GM18498 (cell line): Measurements from ENCODE around the gene AIMP2.
"Not testable (repeated sequence)": the region's sequence is repeated elsewhere in the genome, so short reads cannot be mapped to it uniquely, and the experiment has no call there.

Experiments used
- ATAC-seq: cut with Tn5 transposase; IDR thresholded peaks from one replicate; pipeline ENCODE4 v1.9.1; 2021; ENCODE audit warnings: mild to moderate bottlenecking, moderate library complexity; ENCODE audit not compliant: unreplicated experiment

The AIMP2 gene

GRCh38 chr7:6026011-6026819 is 17.1 kb downstream of the AIMP2 start:
- ATAC-seq: peak; percentile 78

- no peak for ATAC-seq
Observed at GRCh38 chr7:6026820-6027311, 17.8 kb downstream of the AIMP2 start.

- ATAC-seq: no peak
Observed at GRCh38 chr7:6027806-6028365, 18.8 kb downstream of the AIMP2 start.

- no peak for ATAC-seq
Observed at GRCh38 chr7:6028563-6028962, 19.5 kb downstream of the AIMP2 start.

GRCh38 chr7:6030988-6031387 is 21.9 kb downstream of the AIMP2 start, which contains the start of gene ANKRD61:
Gene ANKRD61, plus strand, starts transcription at chr7:6031376. Its CDS starts 0 bp downstream, at chr7:6031376.
- ATAC-seq: no peak

GRCh38 chr7:6031567-6031966 is 22.5 kb downstream of the AIMP2 start:
- no peak for ATAC-seq

- ATAC-seq: no peak
Observed at GRCh38 chr7:6032167-6032566, 23.1 kb downstream of the AIMP2 start.

GRCh38 chr7:6032641-6033040 is 23.6 kb downstream of the AIMP2 start:
- no peak for ATAC-seq

GRCh38 chr7:6035165-6035564 is 26.1 kb downstream of the AIMP2 start:
- no peak for ATAC-seq

GRCh38 chr7:6035686-6036085 is 26.6 kb downstream of the AIMP2 start:
- no peak for ATAC-seq

GRCh38 chr7:6049780-6050179 is 40.7 kb downstream of the AIMP2 start:
- ATAC-seq: no peak

GRCh38 chr7:6051185-6051584 is 42.1 kb downstream of the AIMP2 start:
- not testable (repeated sequence) for ATAC-seq

- no peak for ATAC-seq
Observed at GRCh38 chr7:6056616-6057015, 47.5 kb downstream of the AIMP2 start.

- no peak for ATAC-seq
Observed at GRCh38 chr7:6057316-6058129, 48.5 kb downstream of the AIMP2 start.

- ATAC-seq: not testable (repeated sequence)
Observed at GRCh38 chr7:6059941-6060340, 50.9 kb downstream of the AIMP2 start.

GRCh38 chr7:6071406-6071805 is 62.3 kb downstream of the AIMP2 start:
- peak; percentile 65 for ATAC-seq
